GM11168 (cell line): ENCODE measurements around the gene GNRHR.
"Not testable (repeated sequence)": the region's sequence is repeated elsewhere in the genome, so short reads cannot be mapped to it uniquely, and the experiment has no call there.

Experiments used
- in situ Hi-C: fragments of 300-500 bp; cut with MboI; formaldehyde crosslinking; loops from one replicate; pipeline ENCODE4 v1.12.0; 2022; ENCODE audit warnings: low sequenced_read_pairs; ENCODE audit not compliant: unreplicated experiment

Gene GNRHR

DNA sequence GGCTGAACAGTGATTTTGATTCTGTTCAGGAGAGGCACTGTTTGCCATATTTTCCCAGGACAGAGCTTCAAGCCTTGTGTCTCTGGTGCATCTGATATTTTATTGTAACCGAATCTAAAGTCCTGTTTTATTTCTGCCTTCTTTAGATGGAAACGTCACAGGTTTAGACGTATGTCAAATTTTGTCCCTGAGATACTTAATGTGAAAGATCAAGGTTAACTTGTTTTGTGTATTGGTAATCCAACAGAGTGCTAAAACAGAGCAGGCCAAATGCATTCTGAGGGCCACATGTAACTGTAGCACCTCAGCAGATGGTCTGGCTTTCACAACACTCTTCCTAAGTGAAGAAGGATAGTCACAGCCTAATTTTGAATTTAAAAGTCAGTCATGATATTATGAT is at the start of gene GNRHR:
GNRHR (minus strand) TSS at position 101 of the 400 bp plus-strand sequence; CDS start at position 48, 53 bp downstream.
- in situ Hi-C loops, result no loop called here

DNA sequence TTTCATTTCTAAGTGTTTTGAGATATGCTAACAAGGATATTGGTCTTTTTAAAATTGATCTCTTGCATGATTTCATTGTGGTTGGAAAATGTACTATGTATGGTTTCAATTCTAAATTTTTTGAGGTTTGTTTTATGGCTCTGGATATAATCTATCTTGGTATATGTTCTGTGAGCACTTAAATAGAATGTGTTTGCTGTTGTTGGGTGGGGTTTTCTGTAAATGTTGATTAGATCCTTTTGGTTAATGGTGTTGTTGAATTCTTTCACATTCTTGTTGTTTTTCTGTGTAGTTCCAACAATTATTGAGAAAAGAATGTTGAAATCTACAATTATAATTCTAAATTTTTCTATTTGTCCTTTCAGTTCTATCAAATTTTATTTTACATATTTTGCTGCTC is 42.6 kb upstream of the GNRHR start:
- in situ Hi-C loops, result no loop called here

DNA sequence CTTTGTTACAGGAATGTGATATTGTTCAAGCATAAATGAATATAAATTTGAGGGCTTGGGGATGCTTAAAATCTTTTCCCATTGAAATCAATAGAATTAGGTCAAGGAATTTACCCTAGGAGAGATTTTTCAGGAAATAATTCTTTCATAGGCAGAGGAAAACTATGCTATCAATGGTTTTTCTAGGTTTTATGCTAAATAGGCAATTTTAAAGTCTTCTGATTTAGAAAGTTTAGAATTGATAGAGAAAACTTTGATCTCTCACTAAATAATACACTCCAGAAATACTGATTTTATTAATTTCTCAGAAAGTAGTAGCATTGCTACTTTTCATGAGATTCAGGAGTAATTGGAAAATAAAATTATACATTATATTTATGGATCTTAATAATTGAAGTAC is 36.5 kb upstream of the GNRHR start:
- in situ Hi-C loops, result no loop called here

DNA sequence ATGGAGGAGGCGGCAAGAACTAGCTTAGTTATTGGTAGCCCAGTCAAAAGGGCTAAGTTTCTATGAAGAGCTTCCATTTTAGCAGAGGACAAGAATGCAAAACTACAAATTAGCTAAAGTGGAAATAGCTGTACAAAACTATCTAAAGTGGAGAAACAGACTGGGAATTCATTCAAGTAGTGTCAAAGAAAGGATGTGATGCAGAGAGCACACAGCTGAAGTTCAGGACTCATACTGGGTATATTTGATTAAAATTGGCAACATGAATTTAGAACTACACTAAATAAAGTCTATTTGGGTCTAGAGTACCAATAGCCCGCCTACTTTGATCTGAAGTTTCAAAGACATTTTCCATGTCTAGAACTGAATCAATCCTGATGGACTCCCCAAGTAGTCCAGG is 33.1 kb upstream of the GNRHR start:
- in situ Hi-C loops, result no loop called here

DNA sequence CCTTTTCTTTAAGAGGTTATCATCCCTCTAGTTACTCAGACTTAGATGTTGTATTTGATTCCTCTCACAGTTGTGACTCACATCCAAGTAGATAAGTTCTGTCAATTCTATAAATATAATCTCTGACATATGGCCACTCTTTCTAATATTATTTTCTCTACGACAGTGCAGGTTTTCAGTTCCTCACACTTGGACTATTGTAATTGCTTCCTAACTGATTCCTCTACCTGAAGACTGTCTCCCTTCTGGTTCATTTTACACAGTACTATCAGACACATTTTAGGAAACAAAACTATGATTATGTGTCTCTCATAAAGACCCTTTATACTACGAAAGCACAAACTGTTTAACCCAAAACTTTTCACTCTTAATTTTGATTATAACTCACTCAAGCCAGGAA is 31.3 kb upstream of the GNRHR start:
- in situ Hi-C loops, result no loop called here

GRCh38 chr4:67779631-67780030 is 25.4 kb upstream of the GNRHR start:
- in situ Hi-C loops, result no loop called here

GRCh38 chr4:67776746-67777145 is 22.6 kb upstream of the GNRHR start:
- in situ Hi-C loops, result no loop called here

GRCh38 chr4:67770422-67770821 is 16.2 kb upstream of the GNRHR start:
- in situ Hi-C loops, result no loop called here

DNA sequence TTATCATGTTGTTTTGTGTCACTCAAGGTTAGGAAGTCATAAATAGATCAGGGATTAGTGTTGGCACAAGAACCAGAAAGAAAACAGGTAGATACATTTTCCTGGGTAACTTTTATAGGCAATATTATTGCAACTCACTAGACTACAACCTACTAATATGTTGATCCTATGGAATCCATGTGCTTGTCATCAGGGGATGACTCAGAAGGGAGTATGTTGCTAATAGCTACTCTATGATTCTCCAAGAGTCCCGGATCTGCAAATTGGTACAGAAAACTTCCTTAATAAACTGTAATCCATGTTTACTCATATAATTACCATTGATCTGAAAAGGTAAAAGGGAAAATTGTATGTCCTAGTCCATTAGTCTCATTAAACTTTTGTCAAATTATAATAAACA is 11.7 kb upstream of the GNRHR start:
- in situ Hi-C loops, result no loop called here

GRCh38 chr4:67765401-67765800 is 11.2 kb upstream of the GNRHR start:
- in situ Hi-C loops, result no loop called here

DNA sequence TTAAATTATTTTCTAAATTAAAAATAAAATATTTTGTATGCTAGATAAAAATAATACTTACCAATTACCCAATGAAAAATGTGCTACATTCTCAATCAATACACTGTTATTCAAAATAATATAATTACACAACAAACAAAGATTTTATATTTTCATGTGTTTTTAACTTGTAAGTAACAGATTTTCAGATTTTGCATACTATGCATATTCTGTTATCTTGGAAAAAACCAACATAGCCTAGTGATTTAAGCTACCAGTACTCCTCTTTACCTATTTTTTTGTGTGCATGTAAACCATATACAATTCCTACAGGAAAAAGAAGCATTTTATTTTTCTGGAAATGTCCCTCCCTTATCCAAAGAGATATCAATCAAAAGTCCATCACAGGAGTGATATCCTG is 10.0 kb upstream of the GNRHR start:
- in situ Hi-C loops, result no loop called here

- in situ Hi-C loops, result no loop called here
Observed at GRCh38 chr4:67762086-67762485, 7.9 kb upstream of the GNRHR start.

DNA sequence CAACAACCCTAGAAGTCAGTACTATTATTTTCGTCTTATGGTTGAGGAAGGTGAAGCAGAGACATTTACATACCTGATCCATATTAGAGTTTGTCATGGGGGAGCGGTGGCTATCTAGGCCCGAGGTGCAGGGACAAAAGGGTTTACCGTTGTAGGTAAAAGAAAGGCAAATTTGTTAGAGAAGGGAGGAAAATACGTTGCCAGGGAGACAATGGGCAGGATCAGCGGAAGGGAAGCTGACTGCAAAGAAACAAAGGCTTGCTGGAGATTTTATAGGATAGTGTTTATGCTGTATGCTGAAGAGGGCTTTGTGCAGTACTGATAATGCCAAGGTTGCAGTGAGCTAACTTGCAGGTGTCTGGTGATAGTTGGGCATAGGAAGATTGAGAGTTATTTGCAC is 2.8 kb upstream of the GNRHR start:
- in situ Hi-C loops, result not testable (repeated sequence)

- in situ Hi-C loops, result no loop called here
Observed at GRCh38 chr4:67755974-67756373, 1.8 kb upstream of the GNRHR start.

GRCh38 chr4:67751260-67751659 is 2.9 kb downstream of the GNRHR start:
- in situ Hi-C loops, result no loop called here

GRCh38 chr4:67750691-67751090 is 3.5 kb downstream of the GNRHR start:
- in situ Hi-C loops, result no loop called here

DNA sequence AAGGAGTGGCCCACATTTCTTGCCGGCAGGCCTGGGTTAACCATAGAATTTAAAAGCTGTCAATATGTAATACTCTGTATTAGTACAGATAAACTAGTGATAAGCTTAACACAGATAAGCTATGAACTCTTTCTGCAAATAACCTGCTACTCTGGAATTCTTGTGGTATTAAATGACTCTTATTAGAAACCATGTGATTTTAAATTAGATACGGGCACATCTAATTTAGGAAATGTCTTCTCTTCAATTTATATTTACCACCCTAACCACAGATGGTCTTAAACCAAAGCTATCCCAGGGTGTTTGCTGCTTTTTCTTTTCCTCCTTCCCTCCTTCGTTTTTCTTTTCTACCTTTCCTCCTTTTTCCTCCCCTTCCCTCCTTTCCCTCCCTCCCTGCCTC is 4.9 kb downstream of the GNRHR start:
- in situ Hi-C loops, result no loop called here

GRCh38 chr4:67746797-67747495 is 7.2 kb downstream of the GNRHR start:
- in situ Hi-C loops, result no loop called here

DNA sequence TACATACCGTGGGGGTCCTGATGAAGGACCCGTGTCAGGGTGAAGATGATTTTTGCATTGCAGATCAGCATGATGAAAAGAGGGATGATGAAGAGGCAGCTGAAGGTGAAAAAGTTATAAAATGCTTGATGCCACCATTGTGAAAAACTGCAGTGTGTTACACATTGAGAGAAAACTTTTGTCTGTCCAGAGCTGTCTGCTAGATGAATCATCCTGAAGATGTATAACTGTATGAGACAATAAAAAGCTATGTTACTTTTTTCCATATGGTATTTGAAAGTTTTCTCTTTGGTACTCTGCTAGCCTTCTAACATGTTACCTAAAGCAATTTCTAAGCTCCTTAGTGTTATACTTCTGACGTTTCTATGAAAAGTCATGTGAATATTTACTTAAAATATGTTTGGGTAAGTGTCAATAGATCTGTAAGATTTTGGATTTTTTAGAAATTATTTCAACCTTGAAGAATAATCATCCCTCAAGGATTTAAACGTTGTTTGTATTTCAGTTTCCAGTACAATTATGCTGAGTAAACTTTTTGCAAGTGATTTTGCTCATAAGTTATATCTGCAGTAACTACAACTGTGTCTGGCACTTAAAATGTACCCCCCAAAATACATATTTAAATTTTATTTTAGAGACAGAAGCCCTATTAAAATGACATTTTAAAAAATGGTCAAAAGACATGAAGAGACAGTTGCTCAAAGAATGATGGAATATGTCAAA is 9.5 kb downstream of the GNRHR start:
- in situ Hi-C loops, result no loop called here

DNA sequence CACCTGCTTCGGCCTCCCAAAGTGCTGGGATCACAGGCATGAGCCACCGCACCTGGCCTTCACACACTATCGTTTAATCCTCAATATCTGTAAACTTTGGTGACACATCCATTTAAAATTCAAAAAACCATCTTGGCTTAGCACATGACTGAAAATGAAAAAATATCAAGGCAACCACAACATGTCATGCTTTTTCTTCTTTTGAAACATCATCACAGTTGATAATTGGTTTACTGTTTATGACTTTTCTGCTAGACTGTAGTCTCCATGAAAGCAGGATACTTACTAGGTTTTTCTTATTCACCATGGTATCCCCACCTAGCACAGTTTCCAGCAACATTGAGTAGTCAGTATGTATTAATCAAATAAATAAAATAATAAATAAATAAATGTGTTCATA is 11.0 kb downstream of the GNRHR start:
- in situ Hi-C loops, result no loop called here

DNA sequence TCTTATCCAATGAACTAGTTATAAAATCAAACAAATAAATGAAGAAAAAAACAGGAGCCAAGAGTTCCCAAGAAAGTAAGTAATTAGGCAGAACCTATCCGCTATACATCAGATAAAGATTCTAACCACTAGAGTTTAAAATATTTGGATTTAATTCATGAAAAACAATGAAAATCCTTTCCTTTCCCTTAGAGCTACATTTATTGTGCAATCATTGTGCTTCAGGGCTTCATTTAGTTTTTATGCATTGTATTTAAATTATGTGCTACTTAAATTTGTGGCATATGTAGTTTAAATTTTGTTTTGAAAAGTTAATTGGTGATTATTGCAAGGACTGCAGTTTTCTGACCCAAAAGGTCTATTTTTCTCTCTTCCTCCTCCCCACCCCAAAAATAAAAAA is 17.9 kb downstream of the GNRHR start:
- in situ Hi-C loops, result no loop called here

- in situ Hi-C loops, result no loop called here
Observed at GRCh38 chr4:67735325-67735724, 18.9 kb downstream of the GNRHR start.
